ENCODE results near the gene LIN28A.
A peak's percentile ranks its signal among the peaks of the same experiment; 100 is the strongest.

The LIN28A gene

DNA sequence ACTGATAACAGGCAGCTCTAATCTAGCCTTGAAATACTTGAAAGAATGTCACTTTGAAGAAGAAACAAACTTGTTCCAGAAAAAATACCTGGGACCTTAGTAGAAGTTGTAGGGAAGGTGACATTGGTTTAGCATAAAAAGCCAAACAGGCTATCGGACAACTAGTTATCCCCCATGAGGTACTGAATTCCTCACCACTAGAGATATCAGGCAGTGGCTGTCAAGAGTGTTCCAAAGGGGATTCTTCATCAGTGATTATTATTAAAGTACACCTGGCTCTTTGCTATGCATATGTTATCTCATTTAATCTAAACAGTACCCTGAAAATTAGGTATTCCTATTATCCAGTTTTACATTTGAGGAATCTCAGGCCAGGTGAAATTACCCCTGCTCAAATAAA lies 48.5 kb downstream of the LIN28A start:
- ChIA-PET CTCF (interaction anchor here (0.6 kb wide), 1 partner anchor 64 kb away, joined by 4 read pairs; no protein-coding TSS in a partner anchor), POLR2A (interaction anchor here (1.7 kb wide), 1 partner anchor 27 kb away, joined by 9 read pairs; the partner anchor contains the start of gene DHDDS)
- TF ChIP-seq FOXK2 (IDR thresholded peaks at IDR 0.05) (no peak), LEF1 (IDR thresholded peaks at IDR 0.05; ENCODE audit: borderline replicate concordance) (no peak), L3MBTL2 (conservative IDR thresholded peaks at IDR 0.05) (no peak), ZNF384 (IDR thresholded peaks at IDR 0.05) (no peak), SUZ12 (IDR thresholded peaks at IDR 0.05) (no peak), FOXA1 (IDR thresholded peaks at IDR 0.05) (no peak)
- DNase-seq (ENCODE audit: extremely low spot score) = no peak

DNA sequence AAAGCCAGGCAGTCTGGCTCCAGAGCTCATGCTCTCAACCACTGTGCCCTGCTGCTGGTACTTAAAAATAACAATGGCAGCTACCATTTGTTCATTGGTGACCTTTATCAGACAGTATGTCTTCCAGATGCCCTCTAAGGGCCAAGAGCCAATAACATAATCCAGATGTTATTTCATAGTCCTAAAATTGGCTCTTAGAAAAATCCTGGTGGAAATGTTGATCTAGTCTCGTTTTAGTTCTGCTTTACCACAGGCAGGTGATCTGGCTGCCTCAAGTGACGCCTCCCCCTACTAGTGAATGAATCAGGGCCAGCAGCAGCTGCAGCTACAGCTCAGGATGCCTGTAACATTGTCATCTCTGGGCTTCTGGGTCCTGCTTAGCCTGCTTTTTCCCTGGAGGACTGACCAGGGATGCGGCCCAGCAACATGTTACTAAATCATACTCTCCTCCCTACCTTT lies 49.0 kb downstream of the LIN28A start:
- no peak for TF ChIP-seq SUZ12 (IDR thresholded peaks at IDR 0.05)
- no peak for TF ChIP-seq ELF4 (IDR thresholded peaks at IDR 0.05)
- TF ChIP-seq CTBP1 (IDR thresholded peaks at IDR 0.05; ENCODE audit: borderline replicate concordance) = no peak
- TF ChIP-seq BHLHE40 (IDR thresholded peaks at IDR 0.05; ENCODE audit: borderline replicate concordance) = no peak
- no peak for TF ChIP-seq FOXK2 (IDR thresholded peaks at IDR 0.05)
- TF ChIP-seq FOXM1 (IDR thresholded peaks at IDR 0.05; ENCODE audit: borderline replicate concordance) = no peak
- TF ChIP-seq LEF1 (IDR thresholded peaks at IDR 0.05; ENCODE audit: borderline replicate concordance) = no peak
- TF ChIP-seq TARDBP (IDR thresholded peaks at IDR 0.05) = no peak
- no peak for TF ChIP-seq ARNT (IDR thresholded peaks at IDR 0.05)
- TF ChIP-seq ZNF384 (IDR thresholded peaks at IDR 0.05) = no peak
- TF ChIP-seq, protein P1, sequence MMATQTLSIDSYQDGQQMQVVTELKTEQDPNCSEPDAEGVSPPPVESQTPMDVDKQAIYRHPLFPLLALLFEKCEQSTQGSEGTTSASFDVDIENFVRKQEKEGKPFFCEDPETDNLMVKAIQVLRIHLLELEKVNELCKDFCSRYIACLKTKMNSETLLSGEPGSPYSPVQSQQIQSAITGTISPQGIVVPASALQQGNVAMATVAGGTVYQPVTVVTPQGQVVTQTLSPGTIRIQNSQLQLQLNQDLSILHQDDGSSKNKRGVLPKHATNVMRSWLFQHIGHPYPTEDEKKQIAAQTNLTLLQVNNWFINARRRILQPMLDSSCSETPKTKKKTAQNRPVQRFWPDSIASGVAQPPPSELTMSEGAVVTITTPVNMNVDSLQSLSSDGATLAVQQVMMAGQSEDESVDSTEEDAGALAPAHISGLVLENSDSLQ (IDR thresholded peaks at IDR 0.05) = no peak
- TF ChIP-seq HDGF (IDR thresholded peaks at IDR 0.05; ENCODE audit: borderline replicate concordance) = no peak
- TF ChIP-seq FOXA1 (IDR thresholded peaks at IDR 0.05) = no peak
- DNase-seq (ENCODE audit: extremely low spot score) = no peak
- POLR2A ChIA-PET = interaction anchor here (1.4 to 1.7 kb wide), 2 partner anchors 27 to 41 kb away, joined by 3 to 9 read pairs; partner anchors contain the start of gene DHDDS
- CTCF ChIA-PET = interaction anchor here (0.6 kb wide), 1 partner anchor 64 kb away, joined by 4 read pairs; no protein-coding TSS in a partner anchor

DNA sequence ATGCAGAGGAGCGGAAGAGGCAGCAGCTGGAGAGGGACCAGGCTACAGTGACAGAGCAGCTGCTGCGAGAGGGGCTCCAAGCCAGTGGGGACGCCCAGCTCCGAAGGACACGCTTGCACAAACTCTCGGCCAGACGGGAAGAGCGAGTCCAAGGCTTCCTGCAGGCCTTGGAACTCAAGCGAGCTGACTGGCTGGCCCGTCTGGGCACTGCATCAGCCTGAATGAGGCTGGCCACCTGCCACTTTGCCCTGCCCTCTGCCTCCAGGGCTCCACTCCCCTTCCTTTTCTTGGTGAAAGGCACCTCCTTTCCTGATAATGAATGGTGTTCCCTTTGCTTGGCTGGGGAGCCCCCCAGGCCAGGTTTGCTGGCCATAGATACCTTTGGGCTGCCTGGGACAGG lies 58.3 kb downstream of the LIN28A start:
- CTCF ChIA-PET = no interaction called here
- TF ChIP-seq ELF4 (IDR thresholded peaks at IDR 0.05) = no peak
- no peak for TF ChIP-seq L3MBTL2 (conservative IDR thresholded peaks at IDR 0.05)
- TF ChIP-seq FOXK2 (IDR thresholded peaks at IDR 0.05) = no peak
- TF ChIP-seq SUZ12 (IDR thresholded peaks at IDR 0.05) = no peak
- TF ChIP-seq, protein P1 (IDR thresholded peaks at IDR 0.05) = no peak
- no peak for TF ChIP-seq ZNF384 (IDR thresholded peaks at IDR 0.05)
- DNase-seq (ENCODE audit: extremely low spot score) = no peak
- POLR2A ChIA-PET = interaction anchor here (4.2 to 4.7 kb wide), 2 partner anchors 32 to 37 kb away, joined by 27 to 28 read pairs; partner anchors contain the start of gene DHDDS

DNA sequence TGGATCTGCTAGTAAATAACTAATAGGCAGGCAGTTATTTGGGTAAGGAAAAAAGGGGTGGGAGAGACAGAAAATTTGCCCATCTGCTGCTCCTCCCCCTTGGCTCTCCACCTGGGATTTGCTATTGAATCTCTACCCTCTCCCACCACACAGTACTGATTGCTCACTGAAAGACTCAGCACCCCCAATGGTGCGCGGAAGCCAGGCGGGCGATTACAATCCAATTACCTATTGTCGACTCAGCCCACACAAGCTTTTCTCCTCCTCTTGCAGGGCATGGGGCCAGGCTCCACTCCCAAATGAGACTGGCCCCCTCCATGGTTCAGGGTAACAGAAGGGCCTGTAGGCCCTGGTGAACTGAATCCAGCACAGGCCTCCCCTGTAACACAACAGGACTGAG lies 58.9 kb downstream of the LIN28A start:
- TF ChIP-seq FOXA1 (IDR thresholded peaks at IDR 0.05) = no peak
- TF ChIP-seq LEF1 (IDR thresholded peaks at IDR 0.05; ENCODE audit: borderline replicate concordance) = no peak
- TF ChIP-seq NFRKB (IDR thresholded peaks at IDR 0.05) = no peak
- TF ChIP-seq FOXK2 (IDR thresholded peaks at IDR 0.05) = no peak
- TF ChIP-seq SUZ12 (IDR thresholded peaks at IDR 0.05) = no peak
- TF ChIP-seq ELF4 (IDR thresholded peaks at IDR 0.05) = no peak
- TF ChIP-seq BHLHE40 (IDR thresholded peaks at IDR 0.05; ENCODE audit: borderline replicate concordance) = no peak
- TF ChIP-seq ARNT (IDR thresholded peaks at IDR 0.05) = no peak
- TF ChIP-seq L3MBTL2 (conservative IDR thresholded peaks at IDR 0.05) = no peak
- no peak for TF ChIP-seq ZNF384 (IDR thresholded peaks at IDR 0.05)
- no peak for TF ChIP-seq TARDBP (IDR thresholded peaks at IDR 0.05)
- no peak for TF ChIP-seq FOXM1 (IDR thresholded peaks at IDR 0.05; ENCODE audit: borderline replicate concordance)
- TF ChIP-seq SP1 (IDR thresholded peaks at IDR 0.05) = no peak
- TF ChIP-seq HDGF (IDR thresholded peaks at IDR 0.05; ENCODE audit: borderline replicate concordance) = no peak
- TF ChIP-seq, protein P1 (IDR thresholded peaks at IDR 0.05) = no peak
- no peak for TF ChIP-seq CTBP1 (IDR thresholded peaks at IDR 0.05; ENCODE audit: borderline replicate concordance)
- CTCF ChIA-PET = interaction anchor here (0.6 to 0.9 kb wide), 2 partner anchors 11 to 341 kb away, joined by 3 to 4 read pairs; no protein-coding TSS in a partner anchor
- no peak for DNase-seq (ENCODE audit: extremely low spot score)
- POLR2A ChIA-PET = interaction anchor here (1.0 to 4.7 kb wide), 4 partner anchors 10 to 37 kb away, joined by 3 to 28 read pairs (median 16); partner anchors contain the start of gene DHDDS

DNA sequence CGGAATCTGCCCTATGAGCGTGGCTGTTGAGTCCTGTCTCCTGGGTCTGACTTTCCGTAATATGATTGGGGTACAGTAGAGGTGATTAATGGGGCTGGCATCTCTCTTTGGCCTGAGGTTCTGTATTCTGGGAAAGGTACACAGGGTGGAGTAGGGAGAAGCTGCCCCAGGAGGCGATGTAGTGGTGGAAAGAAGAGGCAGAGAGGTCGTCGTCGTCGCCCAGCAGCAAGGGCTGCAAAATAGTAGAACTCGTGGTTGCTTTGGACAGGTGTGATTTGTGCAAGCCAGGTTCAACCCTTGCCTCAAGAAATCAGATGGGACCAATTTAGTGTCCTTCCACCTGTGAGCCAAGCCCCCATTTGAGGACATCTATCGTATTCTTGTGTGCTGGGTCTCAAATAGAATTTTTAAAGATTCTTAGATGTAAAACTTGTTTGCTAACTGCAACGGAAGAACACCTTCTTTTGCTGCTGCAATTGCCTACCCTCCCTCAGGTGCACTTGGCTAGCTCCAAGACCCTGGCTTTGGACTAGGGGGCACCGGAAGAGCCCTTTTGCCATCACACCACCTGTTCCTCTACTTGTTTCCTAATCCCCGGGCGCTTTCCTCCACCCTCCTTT lies 60.4 kb downstream of the LIN28A start:
- no peak for TF ChIP-seq HDGF (IDR thresholded peaks at IDR 0.05; ENCODE audit: borderline replicate concordance)
- no peak for TF ChIP-seq ZNF384 (IDR thresholded peaks at IDR 0.05)
- TF ChIP-seq FOXM1 (IDR thresholded peaks at IDR 0.05; ENCODE audit: borderline replicate concordance) = no peak
- TF ChIP-seq ARNT (IDR thresholded peaks at IDR 0.05) = no peak
- TF ChIP-seq L3MBTL2 (conservative IDR thresholded peaks at IDR 0.05) = peak; percentile 36; the same call in 1 of the 2 replicates
- no peak for TF ChIP-seq TARDBP (IDR thresholded peaks at IDR 0.05)
- POLR2A ChIA-PET = interaction anchor here (1.0 to 4.7 kb wide), 5 partner anchors 10 to 51 kb away, joined by 3 to 28 read pairs (median 4); partner anchors contain the start of gene DHDDS
- CTCF ChIA-PET = interaction anchor here (0.7 to 1.4 kb wide), 4 partner anchors 40 to 149 kb away, joined by 3 to 5 read pairs (median 3); no protein-coding TSS in a partner anchor
- DNase-seq (ENCODE audit: extremely low spot score) = no peak
